ENCODE measurements around the gene MTG1.

The MTG1 gene

DNA sequence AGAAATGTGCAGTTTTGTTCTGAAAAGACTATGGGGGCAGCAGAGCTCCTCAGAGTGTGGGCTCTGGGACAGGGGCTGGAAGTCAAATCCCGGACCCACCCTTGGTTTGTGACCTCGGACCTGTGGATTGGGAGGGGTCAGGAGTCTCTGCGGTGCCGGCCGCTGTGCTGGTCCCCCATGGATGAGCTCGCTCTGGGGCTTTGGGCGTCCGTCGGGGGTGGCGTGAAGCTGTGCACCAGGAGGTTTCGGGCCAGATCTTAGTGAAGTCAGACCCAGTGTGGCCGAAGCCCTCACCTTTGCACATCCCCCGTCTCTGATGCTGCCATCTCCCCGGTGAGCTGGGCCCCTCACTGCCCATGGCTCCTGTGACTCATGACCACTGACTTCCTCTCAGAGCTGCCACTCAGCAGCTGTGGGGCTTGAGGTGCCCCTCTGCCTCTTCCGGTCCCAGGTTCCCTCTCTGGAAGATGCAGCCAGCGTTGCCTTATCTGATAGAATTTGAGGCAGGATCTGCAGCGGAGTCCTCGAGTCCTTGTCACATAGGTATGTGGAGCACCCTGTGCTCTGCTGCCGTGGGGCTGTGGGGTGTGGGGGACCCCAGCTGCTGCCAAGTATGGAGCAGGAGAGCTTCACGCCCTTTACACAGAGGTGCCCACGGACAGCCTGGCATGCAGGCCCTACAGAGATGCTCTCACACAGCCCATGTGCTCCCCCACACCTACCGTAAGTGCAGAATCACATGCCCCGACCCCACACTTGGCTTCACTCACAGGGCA lies 48.4 kb downstream of the MTG1 start:
- ChIA-PET POLR2A (no interaction called here), CTCF (no interaction called here)
- DNase-seq (ENCODE audit: extremely low spot score) = no peak
- TF ChIP-seq L3MBTL2 (conservative IDR thresholded peaks at IDR 0.05) (no peak), FOXA1 (IDR thresholded peaks at IDR 0.05) (no peak), ZNF384 (IDR thresholded peaks at IDR 0.05) (no peak), LEF1 (IDR thresholded peaks at IDR 0.05; ENCODE audit: borderline replicate concordance) (no peak), TARDBP (IDR thresholded peaks at IDR 0.05) (no peak), HDGF (IDR thresholded peaks at IDR 0.05; ENCODE audit: borderline replicate concordance) (no peak), CTBP1 (IDR thresholded peaks at IDR 0.05; ENCODE audit: borderline replicate concordance) (no peak)
- TF ChIP-seq, protein P1, sequence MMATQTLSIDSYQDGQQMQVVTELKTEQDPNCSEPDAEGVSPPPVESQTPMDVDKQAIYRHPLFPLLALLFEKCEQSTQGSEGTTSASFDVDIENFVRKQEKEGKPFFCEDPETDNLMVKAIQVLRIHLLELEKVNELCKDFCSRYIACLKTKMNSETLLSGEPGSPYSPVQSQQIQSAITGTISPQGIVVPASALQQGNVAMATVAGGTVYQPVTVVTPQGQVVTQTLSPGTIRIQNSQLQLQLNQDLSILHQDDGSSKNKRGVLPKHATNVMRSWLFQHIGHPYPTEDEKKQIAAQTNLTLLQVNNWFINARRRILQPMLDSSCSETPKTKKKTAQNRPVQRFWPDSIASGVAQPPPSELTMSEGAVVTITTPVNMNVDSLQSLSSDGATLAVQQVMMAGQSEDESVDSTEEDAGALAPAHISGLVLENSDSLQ (IDR thresholded peaks at IDR 0.05) = no peak

DNA sequence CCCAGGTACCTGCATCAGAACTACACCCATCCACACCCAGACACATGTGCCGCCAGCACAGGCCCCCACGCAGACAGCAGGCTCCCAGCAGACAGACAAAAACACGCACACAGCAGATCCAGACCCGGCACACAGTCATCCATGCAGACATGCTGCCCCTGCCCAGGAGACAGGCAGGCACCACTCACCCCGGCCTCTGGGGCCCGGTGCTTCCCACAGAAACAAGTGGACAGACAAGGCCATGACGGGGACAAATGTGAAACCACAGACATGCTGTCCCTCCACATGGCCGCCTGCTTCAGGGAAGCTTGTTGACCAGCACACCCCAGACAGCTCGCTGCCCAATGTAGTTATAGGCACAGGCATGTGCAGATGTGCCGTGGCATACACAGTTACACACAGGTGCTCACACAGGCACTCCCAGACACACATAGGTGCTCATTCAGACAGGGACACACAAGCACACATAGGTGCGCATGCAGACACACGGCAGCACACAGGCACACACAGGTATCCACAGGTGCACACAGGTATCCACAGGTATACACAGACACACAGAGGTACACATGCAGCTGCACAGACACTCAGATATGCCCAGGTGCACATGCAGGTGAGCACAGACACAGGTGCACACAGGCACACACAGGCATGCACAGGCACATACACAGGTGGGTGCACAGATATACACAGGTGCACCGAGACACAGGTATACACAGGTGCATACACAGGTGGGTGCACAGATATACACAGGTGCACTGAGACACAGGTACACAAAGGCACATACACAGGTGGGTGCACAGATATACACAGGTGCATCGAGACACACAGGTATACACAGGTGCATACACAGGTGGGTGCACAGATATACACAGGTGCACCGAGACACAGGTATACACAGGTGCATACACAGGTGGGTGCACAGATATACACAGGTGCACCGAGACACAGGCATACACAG lies 49.3 kb downstream of the MTG1 start:
- DNase-seq (ENCODE audit: extremely low spot score) = no peak
- CTCF ChIA-PET = no interaction called here
- POLR2A ChIA-PET = no interaction called here
- TF ChIP-seq CTBP1 (IDR thresholded peaks at IDR 0.05; ENCODE audit: borderline replicate concordance) (no peak), ARNT (IDR thresholded peaks at IDR 0.05) (no peak), FOXK2 (IDR thresholded peaks at IDR 0.05) (no peak), ELF4 (IDR thresholded peaks at IDR 0.05) (no peak), L3MBTL2 (conservative IDR thresholded peaks at IDR 0.05) (no peak), TARDBP (IDR thresholded peaks at IDR 0.05) (no peak), BHLHE40 (IDR thresholded peaks at IDR 0.05; ENCODE audit: borderline replicate concordance) (no peak), ZNF384 (IDR thresholded peaks at IDR 0.05) (no peak), SUZ12 (IDR thresholded peaks at IDR 0.05) (no peak), HDGF (IDR thresholded peaks at IDR 0.05; ENCODE audit: borderline replicate concordance) (no peak), SP1 (IDR thresholded peaks at IDR 0.05) (no peak), FOXA1 (IDR thresholded peaks at IDR 0.05) (no peak), FOXM1 (IDR thresholded peaks at IDR 0.05; ENCODE audit: borderline replicate concordance) (no peak), LEF1 (IDR thresholded peaks at IDR 0.05; ENCODE audit: borderline replicate concordance) (no peak), NFRKB (IDR thresholded peaks at IDR 0.05) (no peak)
- TF ChIP-seq, protein P1 (IDR thresholded peaks at IDR 0.05) = no peak

DNA sequence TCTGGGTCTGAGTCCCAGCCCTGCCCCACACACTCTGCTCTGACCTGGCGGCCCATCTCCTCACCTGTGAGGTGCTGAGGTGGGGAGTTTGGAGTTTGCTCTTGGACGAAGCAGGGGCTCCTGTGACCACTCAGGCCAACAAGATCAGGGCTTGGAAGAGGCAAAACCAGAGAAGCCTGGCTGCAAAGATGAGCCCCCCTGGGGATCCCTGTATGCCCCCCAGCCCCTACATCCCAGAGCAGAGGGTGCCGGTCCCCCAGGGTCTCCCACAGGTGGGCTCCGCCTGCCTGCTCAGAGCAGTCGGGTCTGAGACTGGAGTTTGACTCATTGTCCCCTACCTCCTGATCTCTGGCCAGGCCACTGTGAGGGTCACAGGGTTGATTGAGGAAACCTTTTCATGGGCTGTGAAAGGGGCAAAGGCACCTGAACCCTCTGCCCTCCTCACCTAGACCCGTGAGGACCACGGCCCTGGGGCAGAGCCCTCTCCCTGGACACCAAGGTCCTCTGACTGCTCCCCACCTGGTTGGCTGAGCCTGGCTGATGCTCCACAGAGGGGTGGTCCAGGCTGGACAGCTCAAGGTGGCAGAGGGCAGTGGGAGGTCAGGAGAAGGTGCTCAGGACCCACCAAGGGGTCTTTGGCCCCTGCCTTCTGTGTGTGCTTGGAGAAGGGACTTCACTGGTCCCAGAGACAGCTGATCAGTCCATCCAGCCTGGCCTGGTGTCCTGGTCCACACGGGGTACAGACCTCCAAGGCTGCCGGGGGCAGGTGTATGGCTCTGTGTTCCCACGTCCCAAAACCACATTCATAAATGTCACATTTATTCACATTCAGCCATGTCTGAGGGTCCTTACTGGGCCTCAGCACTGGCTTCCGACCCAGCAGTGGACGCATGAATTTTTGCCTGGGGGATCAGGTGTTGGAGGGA lies 50.6 kb downstream of the MTG1 start:
- POLR2A ChIA-PET = no interaction called here
- TF ChIP-seq TARDBP (IDR thresholded peaks at IDR 0.05) (no peak), CTBP1 (IDR thresholded peaks at IDR 0.05; ENCODE audit: borderline replicate concordance) (no peak), LEF1 (IDR thresholded peaks at IDR 0.05; ENCODE audit: borderline replicate concordance) (no peak)
- CTCF ChIA-PET = no interaction called here
- DNase-seq (ENCODE audit: extremely low spot score) = no peak

DNA sequence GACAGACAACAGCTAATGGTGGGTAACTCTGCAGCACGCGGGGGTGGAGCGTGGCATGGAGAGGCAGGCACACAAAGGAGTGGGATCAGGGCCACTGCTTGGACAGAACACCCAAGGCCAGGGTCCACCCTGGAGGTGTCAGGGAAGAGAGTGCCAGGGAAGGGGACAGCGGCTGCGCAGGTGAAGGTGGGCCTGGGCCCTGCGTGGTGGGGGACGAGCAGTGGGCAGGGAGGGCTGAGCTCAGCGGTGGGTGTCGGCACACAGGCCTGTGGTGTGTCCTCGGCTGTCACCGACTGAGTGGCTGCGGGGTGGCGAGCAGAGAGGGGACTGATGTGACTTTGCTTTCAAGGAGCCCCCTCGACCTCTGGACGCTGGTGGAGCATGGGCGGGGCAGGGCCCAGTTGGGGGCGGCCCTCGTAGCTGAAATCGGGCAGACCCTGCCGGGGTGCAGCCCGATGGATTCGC lies 51.3 kb downstream of the MTG1 start:
- TF ChIP-seq, protein P1 (IDR thresholded peaks at IDR 0.05) = no peak
- TF ChIP-seq TARDBP (IDR thresholded peaks at IDR 0.05) (no peak), ZNF384 (IDR thresholded peaks at IDR 0.05) (no peak), CTBP1 (IDR thresholded peaks at IDR 0.05; ENCODE audit: borderline replicate concordance) (no peak)
- CTCF ChIA-PET = no interaction called here
- DNase-seq (ENCODE audit: extremely low spot score) = no peak
- POLR2A ChIA-PET = no interaction called here

DNA sequence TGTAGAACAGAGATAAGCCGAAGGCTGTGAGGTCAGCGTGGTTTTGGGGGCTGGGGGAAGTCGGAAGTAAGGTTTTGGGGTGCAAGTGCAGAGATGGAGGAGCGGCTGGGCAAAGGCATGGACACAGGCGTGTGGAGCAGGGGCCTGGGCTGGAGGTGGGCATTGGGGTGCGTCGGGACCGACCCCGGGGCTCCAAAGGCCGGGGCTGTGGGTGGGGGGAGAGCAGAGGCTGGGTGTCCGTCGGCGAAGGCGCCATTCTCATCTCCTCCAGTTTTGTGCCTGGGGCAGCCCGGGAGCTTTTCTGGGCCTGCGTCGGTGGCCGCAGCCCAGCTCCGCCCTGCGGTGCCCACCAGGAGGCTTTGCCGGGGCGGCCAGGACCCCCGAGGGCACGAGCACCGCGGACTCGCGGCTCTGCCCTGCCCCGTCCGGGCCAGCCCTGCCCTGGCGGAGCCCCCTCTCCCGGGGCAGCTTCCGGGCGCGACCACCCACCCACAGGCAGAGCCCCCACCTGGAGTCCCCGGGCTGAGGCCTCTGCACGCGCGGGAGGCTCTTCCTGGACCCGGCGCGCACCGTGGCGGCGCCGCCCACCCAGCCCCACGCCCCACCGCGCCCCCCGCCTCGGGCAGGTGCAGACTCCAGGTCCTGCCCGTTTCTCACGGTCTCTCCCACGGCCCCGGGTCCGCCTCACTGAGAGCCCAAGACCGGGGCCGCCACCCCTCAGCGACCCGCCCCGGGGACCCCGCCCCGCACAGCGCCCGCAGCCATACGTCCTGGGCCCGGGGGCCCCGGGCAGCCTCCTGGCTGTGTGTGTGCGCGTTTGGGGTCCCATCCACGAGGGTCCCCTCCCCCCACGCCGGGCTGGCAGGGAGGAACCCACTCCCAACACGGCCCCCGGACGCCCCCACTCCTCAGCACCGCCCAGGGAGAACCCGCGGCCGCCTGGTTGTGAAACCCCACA lies 52.1 kb downstream of the MTG1 start:
- no peak for TF ChIP-seq FOXK2 (IDR thresholded peaks at IDR 0.05)
- TF ChIP-seq ARNT (IDR thresholded peaks at IDR 0.05) = no peak
- no peak for TF ChIP-seq L3MBTL2 (conservative IDR thresholded peaks at IDR 0.05)
- TF ChIP-seq FOXA1 (IDR thresholded peaks at IDR 0.05) = no peak
- no peak for TF ChIP-seq LEF1 (IDR thresholded peaks at IDR 0.05; ENCODE audit: borderline replicate concordance)
- TF ChIP-seq TARDBP (IDR thresholded peaks at IDR 0.05) = no peak
- TF ChIP-seq BHLHE40 (IDR thresholded peaks at IDR 0.05; ENCODE audit: borderline replicate concordance) = no peak
- TF ChIP-seq HDGF (IDR thresholded peaks at IDR 0.05; ENCODE audit: borderline replicate concordance) = no peak
- TF ChIP-seq ELF4 (IDR thresholded peaks at IDR 0.05) = no peak
- TF ChIP-seq SUZ12 (IDR thresholded peaks at IDR 0.05) = no peak
- TF ChIP-seq, protein P1 (IDR thresholded peaks at IDR 0.05) = no peak
- no peak for TF ChIP-seq NFRKB (IDR thresholded peaks at IDR 0.05)
- no peak for TF ChIP-seq SP1 (IDR thresholded peaks at IDR 0.05)
- no peak for TF ChIP-seq ZNF384 (IDR thresholded peaks at IDR 0.05)
- no peak for TF ChIP-seq FOXM1 (IDR thresholded peaks at IDR 0.05; ENCODE audit: borderline replicate concordance)
- no peak for TF ChIP-seq CTBP1 (IDR thresholded peaks at IDR 0.05; ENCODE audit: borderline replicate concordance)
- POLR2A ChIA-PET = no interaction called here
- no peak for DNase-seq (ENCODE audit: extremely low spot score)
- CTCF ChIA-PET = no interaction called here

Data from HEK293T (cell line).